Measurements from ENCODE around the gene PPP2R5C. TPM values are rescaled to one million over a fixed set of nuclear protein-coding genes. Genes with fewer than 3 reads are reported as not detected.

PPP2R5C gene
- total RNA-seq, 1 donor from 2014 or later, result 125 TPM

- no peak overlapping the region for H3K4me3 Mint-ChIP-seq
- no peaks in the 10 kb centered on the region for H3K9me3 Mint-ChIP-seq
- H3K36me3 Mint-ChIP-seq, result peaks cover 47% of the 10 kb centered on the region
- DNase-seq (ENCODE audit: low spot score in 2 of 2, unreplicated experiment in 2 of 2), result no peak
- no peaks in the 10 kb centered on the region for H3K27me3 Mint-ChIP-seq (ENCODE audit: low read depth)
- no peaks in the 10 kb centered on the region for H3K4me1 Mint-ChIP-seq
- no peak overlapping the region for H3K27ac Mint-ChIP-seq
- no peak for TF ChIP-seq CTCF (IDR thresholded peaks at IDR 0.05; ENCODE audit: unreplicated experiment)
These were observed 123.5 kb downstream of the PPP2R5C start for GRCh38 chr14:101884934-101885576.

DNA sequence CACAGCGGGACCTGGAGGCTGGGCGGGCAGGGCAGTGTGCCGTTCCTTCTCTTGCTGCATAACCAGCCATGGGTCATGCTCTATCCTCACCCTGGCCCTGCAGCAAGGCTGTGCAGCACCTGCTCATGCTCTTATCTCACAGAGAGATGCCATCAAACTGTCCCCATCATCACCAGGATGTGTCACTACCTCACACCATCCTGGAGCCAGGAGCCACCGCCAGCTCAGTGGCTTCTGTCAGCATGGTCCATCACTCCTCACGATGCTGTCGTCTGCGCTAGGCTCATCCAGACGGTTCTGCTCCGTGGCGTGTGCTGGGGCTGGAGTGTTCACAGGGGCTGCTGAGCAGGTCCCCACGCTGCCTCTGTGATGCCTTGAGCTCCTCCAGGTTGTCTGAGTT, 125.7 kb downstream of the PPP2R5C start:
- Mint-ChIP-seq H3K27ac (no peak overlapping the region), H3K4me3 (no peak overlapping the region), H3K27me3 (ENCODE audit: low read depth) (no peaks in the 10 kb centered on the region), H3K9me3 (no peaks in the 10 kb centered on the region), H3K36me3 (peaks cover 47% of the 10 kb centered on the region), H3K4me1 (no peaks in the 10 kb centered on the region)
- no peak for DNase-seq (ENCODE audit: low spot score in 2 of 2, unreplicated experiment in 2 of 2)
- TF ChIP-seq CTCF (IDR thresholded peaks at IDR 0.05; ENCODE audit: unreplicated experiment), result no peak

DNA sequence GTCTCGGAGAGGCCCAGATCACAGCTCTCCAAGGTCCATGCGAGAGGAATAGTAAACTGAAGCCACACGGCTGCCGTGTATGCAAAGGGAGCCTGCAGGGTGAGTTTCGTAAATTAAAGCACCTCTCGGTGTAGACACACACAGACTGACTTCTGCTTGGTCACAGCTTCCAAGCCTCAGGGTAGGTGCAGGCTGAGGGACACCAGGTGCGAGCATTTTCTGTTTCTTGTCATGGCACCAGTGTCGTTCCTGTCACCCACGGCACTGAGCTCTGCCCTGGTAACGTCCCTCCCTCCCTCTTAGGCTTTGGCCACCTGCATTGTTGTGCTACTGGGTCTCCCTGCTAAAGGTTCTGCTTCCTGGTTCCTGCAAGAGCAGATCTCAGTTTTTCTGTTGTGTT, 126.7 kb downstream of the PPP2R5C start:
- no peaks in the 10 kb centered on the region for H3K4me1 Mint-ChIP-seq
- peaks cover 47% of the 10 kb centered on the region for H3K36me3 Mint-ChIP-seq
- no peak overlapping the region for H3K27ac Mint-ChIP-seq
- no peak overlapping the region for H3K4me3 Mint-ChIP-seq
- no peak for DNase-seq (ENCODE audit: low spot score in 2 of 2, unreplicated experiment in 2 of 2)
- no peak for TF ChIP-seq CTCF (IDR thresholded peaks at IDR 0.05; ENCODE audit: unreplicated experiment)
- no peaks in the 10 kb centered on the region for H3K9me3 Mint-ChIP-seq
- H3K27me3 Mint-ChIP-seq (ENCODE audit: low read depth), result no peaks in the 10 kb centered on the region

- H3K27ac Mint-ChIP-seq, result peak overlapping the region; percentile 30
- H3K4me1 Mint-ChIP-seq, result no peaks in the 10 kb centered on the region
- no peak overlapping the region for H3K4me3 Mint-ChIP-seq
- DNase-seq (ENCODE audit: low spot score in 2 of 2, unreplicated experiment in 2 of 2), result no peak
- no peaks in the 10 kb centered on the region for H3K27me3 Mint-ChIP-seq (ENCODE audit: low read depth)
- no peaks in the 10 kb centered on the region for H3K9me3 Mint-ChIP-seq
- peaks cover 44% of the 10 kb centered on the region for H3K36me3 Mint-ChIP-seq
- no peak for TF ChIP-seq CTCF (IDR thresholded peaks at IDR 0.05; ENCODE audit: unreplicated experiment)
These were observed 127.9 kb downstream of the PPP2R5C start for GRCh38 chr14:101889366-101889765.

DNA sequence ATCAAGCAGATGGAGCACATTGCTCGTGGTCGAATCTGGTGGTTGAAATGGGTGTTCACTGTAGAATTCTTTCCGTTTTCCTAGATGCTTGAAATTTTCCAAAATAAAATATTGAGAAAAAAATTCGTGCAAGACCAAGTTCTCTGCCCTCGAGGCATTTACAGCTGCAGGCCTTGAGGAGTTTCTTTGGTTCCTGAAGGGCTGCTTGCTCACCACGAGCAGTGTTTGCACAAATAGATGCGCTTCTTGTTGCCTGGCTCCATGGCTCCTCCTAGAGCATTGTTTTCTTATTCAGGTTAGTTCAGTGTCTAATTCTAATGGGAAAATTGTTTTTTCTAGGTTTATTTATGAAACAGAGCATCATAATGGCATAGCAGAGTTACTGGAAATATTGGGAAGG, 128.4 kb downstream of the PPP2R5C start:
- Mint-ChIP-seq H3K9me3 (no peaks in the 10 kb centered on the region), H3K36me3 (peaks cover 45% of the 10 kb centered on the region), H3K4me3 (no peak overlapping the region), H3K27ac (peak overlapping the region; percentile 30), H3K4me1 (no peaks in the 10 kb centered on the region), H3K27me3 (ENCODE audit: low read depth) (no peaks in the 10 kb centered on the region)
- DNase-seq (ENCODE audit: low spot score in 2 of 2, unreplicated experiment in 2 of 2), result no peak
- TF ChIP-seq CTCF (IDR thresholded peaks at IDR 0.05; ENCODE audit: unreplicated experiment), result no peak

DNA sequence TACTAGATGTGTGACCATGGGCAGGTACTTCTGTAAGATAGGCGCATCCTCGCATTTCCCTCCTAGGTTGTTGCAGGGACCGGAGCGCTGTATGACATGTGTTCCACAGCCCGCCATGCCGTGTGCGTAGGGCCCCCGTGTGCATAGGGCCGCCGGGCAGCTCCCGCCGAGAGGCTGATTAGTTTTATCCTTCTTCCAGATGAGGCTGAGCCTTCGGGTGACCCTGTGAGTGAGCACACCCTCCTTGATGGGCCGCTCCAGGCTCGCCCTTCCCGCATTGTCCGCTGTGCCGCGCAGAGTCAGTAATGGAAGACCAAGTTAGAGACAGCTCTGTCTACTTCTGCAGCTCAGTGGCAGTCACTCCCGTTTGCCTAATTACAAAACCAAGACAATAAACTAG, 130.0 kb downstream of the PPP2R5C start:
- no peak for DNase-seq (ENCODE audit: low spot score in 2 of 2, unreplicated experiment in 2 of 2)
- H3K4me3 Mint-ChIP-seq, result no peak overlapping the region
- no peak for TF ChIP-seq CTCF (IDR thresholded peaks at IDR 0.05; ENCODE audit: unreplicated experiment)
- H3K36me3 Mint-ChIP-seq, result peaks cover 38% of the 10 kb centered on the region
- H3K27me3 Mint-ChIP-seq (ENCODE audit: low read depth), result no peaks in the 10 kb centered on the region
- H3K9me3 Mint-ChIP-seq, result no peaks in the 10 kb centered on the region
- H3K27ac Mint-ChIP-seq, result no peak overlapping the region
- H3K4me1 Mint-ChIP-seq, result no peaks in the 10 kb centered on the region
